ENCODE results near the gene MINDY4B.
"Not testable (repeated sequence)": the region's sequence is repeated elsewhere in the genome, so short reads cannot be mapped to it uniquely, and the experiment has no call there.

The MINDY4B gene

GRCh38 chr3:150898046-150898754 lies 7.0 kb downstream of the MINDY4B start:
- DNase-seq = no peak

GRCh38 chr3:150897592-150897991 lies 7.6 kb downstream of the MINDY4B start:
- DNase-seq = no peak

GRCh38 chr3:150890831-150891230 lies 14.4 kb downstream of the MINDY4B start:
- no peak for DNase-seq

DNA sequence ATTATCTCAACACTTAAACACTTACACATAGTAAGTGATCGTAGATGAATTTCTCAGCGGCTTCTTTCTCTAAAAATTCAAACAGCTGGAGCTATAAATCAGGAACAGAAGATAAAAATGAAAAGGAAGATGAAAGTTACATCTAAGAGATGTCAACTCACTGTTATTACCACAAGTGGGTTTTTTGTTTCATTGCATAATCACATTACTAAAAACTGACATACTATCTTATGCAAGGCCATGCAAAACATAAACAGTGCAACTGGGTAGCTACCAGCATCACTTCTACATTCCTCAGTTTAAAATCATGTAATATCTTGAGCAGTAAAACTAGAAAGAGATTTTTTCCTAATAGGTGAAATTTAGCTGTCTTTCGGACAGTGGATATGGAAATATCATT lies 14.9 kb downstream of the MINDY4B start:
- no peak for DNase-seq

- DNase-seq = no peak
These were observed 16.1 kb downstream of the MINDY4B start for GRCh38 chr3:150889106-150889505.

DNA sequence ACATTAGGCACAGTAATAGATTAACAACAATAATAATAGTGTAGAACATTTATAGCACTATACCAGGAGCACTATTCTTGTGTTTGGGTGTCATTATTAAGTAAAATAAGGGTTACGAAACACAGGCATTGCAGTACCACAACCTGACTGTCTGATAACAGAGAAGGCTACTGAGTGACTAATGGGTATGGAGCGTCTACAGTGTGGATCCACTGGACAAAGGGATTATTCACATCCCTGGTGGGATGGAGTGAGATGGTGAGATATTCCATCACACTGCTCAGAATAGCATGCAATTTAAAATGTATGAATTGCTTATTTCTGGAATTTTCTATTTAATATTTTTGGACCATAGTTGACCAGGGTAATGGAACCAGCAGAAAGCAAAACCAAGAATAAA lies 18.2 kb downstream of the MINDY4B start:
- DNase-seq = no peak

- no peak for DNase-seq
These were observed 19.7 kb downstream of the MINDY4B start for GRCh38 chr3:150885535-150885934.

- DNase-seq = no peak
These were observed 26.2 kb downstream of the MINDY4B start for GRCh38 chr3:150878996-150879575.

DNA sequence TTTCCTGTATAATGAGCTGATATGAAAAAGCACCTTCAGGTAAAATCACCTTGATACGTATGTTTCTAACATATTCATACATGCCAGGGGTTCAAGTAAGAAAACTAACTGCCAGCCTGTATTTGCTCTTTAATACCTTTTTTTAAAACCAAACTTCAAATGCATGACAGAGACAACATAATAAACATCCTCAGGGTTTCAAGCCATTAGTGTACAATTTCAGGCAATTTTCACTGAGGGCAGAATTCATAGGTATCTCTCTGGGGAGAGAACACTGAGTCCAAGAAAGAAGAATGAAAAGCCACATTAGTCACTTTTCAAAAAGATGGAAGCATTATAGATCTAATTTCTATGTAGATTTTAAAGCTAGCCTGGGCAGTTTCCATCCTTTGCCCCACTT lies 26.9 kb downstream of the MINDY4B start:
- DNase-seq = no peak

- DNase-seq = no peak
These were observed 27.9 kb downstream of the MINDY4B start for GRCh38 chr3:150877303-150877702.

GRCh38 chr3:150876611-150877265 lies 28.5 kb downstream of the MINDY4B start:
- DNase-seq = no peak

DNA sequence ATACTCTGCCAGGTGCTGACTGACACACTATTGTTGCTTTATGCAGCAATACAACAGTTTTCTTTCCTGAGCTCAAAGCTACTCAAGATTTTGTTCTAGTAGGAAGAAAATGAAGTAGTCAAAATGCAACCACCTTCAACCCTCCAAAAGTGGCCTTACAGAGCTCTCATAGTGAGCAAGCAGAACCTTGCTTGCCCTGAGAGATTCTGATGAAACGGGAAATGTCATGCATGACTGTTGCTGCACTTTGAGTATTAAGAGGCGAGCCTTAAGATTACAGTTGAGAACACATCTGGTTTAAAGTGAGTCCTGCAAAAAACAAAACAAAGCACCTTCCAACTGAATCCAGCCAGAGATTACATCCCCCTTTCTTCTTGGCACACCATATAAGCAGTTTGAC lies 29.7 kb downstream of the MINDY4B start:
- DNase-seq = no peak

- no peak for DNase-seq
These were observed 30.5 kb downstream of the MINDY4B start for GRCh38 chr3:150874666-150875219.

DNA sequence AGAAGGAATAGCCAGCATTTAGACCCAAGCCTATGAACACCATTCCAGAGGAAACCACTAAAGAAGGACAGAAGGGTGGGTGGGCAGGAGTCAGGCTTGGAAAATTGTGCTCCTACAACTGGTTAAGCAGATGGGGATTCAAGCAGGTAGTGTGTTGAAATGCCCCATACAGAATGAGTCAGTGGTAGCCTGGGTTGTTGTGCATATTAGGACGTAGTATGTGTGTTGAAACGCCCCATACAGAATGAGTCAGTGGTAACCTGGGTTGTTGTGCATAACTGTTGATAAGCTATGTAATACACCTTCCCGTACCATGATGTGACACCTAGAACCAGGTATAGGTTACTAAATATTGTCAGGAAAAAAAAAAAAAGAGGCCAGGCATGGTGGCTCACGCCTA lies 34.0 kb downstream of the MINDY4B start:
- no peak for DNase-seq

DNA sequence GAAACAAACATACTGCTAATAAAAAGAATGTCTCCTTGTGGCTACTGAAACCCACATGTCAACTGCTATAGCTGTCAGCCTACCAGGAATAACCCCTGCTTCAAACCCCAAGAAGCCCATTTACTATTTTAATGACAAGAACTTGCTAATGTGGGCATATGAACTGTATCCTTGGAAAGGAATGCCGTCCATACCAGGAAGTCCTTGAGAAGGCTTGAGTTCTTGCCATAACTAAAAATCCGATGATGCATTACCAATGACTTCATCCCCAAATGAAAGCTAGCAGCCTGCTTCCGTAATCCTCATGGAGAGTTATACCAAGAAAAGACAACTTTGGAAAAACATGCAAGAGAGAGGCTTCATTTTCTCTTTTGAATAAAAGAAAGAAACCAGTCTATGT lies 34.8 kb downstream of the MINDY4B start:
- DNase-seq = no peak

- no peak for DNase-seq
These were observed 37.0 kb downstream of the MINDY4B start for GRCh38 chr3:150868282-150868681.

DNA sequence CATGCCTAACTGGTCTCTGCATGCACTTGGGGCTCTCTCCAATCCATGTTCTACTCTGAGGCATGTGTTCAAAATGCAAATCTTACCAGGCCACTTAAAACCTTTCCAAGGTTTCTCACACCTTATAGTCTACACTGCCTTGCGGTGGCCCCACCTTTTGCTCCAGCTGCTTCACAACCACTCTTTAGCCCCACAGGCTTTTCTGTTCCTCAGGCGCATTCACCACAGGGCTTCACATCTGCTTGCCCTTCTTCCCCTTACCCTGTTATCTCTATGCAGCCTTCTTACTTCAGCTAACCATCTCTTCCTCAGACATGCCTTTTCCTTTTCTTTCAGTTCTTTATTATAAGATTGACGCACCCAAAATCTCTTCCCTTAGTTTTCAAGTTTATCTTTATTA lies 37.8 kb downstream of the MINDY4B start:
- no peak for DNase-seq

- DNase-seq = not testable (repeated sequence)
These were observed 41.3 kb downstream of the MINDY4B start for GRCh38 chr3:150863921-150864320.

DNA sequence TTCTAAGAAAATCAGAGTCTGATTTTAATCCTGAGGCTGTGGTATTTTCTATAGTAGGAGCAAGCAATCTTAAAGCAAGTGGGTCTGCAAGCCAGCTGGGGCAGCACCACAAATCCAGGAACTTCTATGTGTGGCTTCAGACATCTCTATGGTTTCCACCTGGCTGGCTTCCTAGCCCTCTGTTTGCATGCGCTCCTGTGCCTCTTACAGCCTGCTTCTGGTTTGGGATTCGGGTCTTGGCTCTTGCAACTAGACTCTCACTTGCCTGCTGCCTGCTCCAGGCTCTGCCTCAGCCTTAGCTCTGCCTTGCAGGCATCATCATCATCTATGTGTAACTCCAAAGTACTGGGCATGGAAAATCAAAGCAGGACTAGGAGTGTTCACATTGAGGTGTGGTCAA lies 43.4 kb downstream of the MINDY4B start:
- DNase-seq = no peak

DNA sequence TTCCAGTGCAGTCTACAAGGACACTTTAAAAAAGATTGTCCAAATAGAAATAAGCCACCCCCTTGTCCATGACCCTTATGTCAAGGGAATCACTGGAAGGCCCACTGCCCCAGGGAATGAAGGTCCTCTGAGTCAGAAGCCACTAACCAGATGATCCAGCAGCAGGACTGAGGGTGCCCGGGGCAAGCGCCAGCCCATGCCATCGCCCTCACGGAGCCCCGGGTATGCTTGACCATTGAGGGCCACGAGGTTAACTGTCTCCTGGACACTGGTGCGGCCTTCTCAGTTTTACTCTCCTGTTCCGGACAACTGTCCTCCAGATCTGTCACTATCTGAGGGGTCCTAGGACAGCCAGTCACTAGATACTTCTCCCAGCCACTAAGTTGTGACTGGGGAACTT lies 47.3 kb downstream of the MINDY4B start:
- DNase-seq = not testable (repeated sequence)

GRCh38 chr3:150850191-150850590 lies 55.0 kb downstream of the MINDY4B start:
- DNase-seq = no peak

- no peak for DNase-seq
These were observed 56.4 kb downstream of the MINDY4B start for GRCh38 chr3:150848864-150849263.

DNA sequence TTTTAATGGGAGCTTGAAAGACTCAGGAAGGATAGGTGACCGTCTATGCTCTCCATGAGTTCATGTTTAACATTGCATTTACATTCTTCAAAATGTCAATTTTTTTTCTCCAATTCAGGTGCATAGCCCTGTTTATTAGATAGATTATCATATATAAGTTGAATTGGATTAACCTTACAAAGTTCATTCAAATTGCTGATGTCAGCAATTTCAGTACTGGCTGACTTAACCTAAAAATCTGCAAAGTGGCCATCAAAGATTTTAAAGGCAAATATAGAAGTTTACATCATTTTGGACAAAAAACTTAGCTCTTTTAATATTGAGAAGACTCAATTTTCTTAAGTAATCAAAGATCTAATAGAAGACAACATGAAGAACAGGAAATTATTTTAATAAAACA lies 57.8 kb downstream of the MINDY4B start:
- DNase-seq = no peak

DNA sequence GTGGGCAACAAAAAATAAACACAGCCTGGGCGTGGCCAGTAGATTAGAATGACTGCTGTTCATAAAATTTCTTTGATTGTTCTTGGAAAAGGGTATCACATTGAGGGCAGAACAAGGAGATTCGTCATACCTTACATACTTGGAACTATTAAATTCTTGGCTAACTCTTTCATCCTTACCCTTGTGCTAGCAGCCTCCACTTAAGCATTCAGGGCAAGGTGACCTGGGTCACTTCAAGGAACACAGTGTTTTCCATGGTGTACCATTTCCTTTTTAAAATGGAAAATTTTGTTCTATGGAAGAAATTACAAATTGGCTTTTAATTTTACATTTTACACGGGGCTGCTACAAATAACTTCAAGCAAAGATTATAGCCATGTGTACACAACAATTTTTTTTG lies 60.8 kb downstream of the MINDY4B start:
- no peak for DNase-seq

All from islet precursor cell (in vitro differentiated cells).